ENCODE results near the gene PGGT1B. TPM values are rescaled to one million over a fixed set of nuclear protein-coding genes. Genes with fewer than 3 reads are reported as not detected.

The PGGT1B gene
- total RNA-seq, 1 experiment from 2014 or later: 59.7 TPM

GRCh38 chr5:115260248-115260647, 2.4 kb downstream of the PGGT1B start:
- WGBS (ENCODE audit: extremely low coverage, insufficient read length, low lambda C conversion rate): no CpG with 5 or more reads among the region's 2 CpGs
- peaks cover 7% of the 10 kb centered on the region for H3K23me2 ChIP-seq (ENCODE audit: insufficient read length, low read depth, low read length, poor library complexity, severe bottlenecking)
- no peaks in the 10 kb centered on the region for H3K9me3 ChIP-seq (ENCODE audit: control insufficient read depth, low read depth, low read length)
- no peak overlapping the region for H3K56ac ChIP-seq (ENCODE audit: insufficient read length, low read depth, low read length)
- H4K20me1 ChIP-seq (ENCODE audit: control insufficient read depth, insufficient read depth, insufficient read length): no peaks in the 10 kb centered on the region
- no peak for TF ChIP-seq CTCF (conservative IDR thresholded peaks at IDR 0.05)
- no peak overlapping the region for H2AFZ ChIP-seq (ENCODE audit: low read length)
- Mint-ChIP-seq H3K4me1 (peaks cover 19% of the 10 kb centered on the region in 2 experiments), H3K27ac (no peak overlapping the region), H3K36me3 (ENCODE audit: insufficient read depth in 1 of 3, low read depth in 3 of 3) (peaks cover 0 to 7% (median 0%) of the 10 kb centered on the region in 3 experiments; a peak in 2 of 7 replicates), H3K27me3 (ENCODE audit: low read depth) (no peaks in the 10 kb centered on the region; the same call in 1 of the 2 replicates), H3K4me3 (no peak overlapping the region), H3K9me3 (no peaks in the 10 kb centered on the region)
- H3K4ac ChIP-seq (ENCODE audit: low read depth, low read length): no peak overlapping the region
- H2BK12ac ChIP-seq (ENCODE audit: insufficient read length, low read depth, low read length): no peak overlapping the region
- H4K91ac ChIP-seq (ENCODE audit: insufficient read length, low read depth, low read length): no peak overlapping the region
- H3K79me2 ChIP-seq (ENCODE audit: insufficient read depth, low read length): peaks cover 14% of the 10 kb centered on the region; the same call in 1 of the 2 replicates
- no peaks in the 10 kb centered on the region for H3K79me1 ChIP-seq (ENCODE audit: insufficient read depth, low read depth, low read length, poor library complexity, severe bottlenecking)
- no peak overlapping the region for H3K23ac ChIP-seq (ENCODE audit: insufficient read length, low read depth, low read length)
- H2BK5ac ChIP-seq (ENCODE audit: insufficient read length, low read length): no peak overlapping the region
- H3K14ac ChIP-seq (ENCODE audit: insufficient read depth, low read length): no peak overlapping the region
- H2BK120ac ChIP-seq (ENCODE audit: low read depth, low read length, poor library complexity, severe bottlenecking): no peak overlapping the region
- no peak overlapping the region for H4K8ac ChIP-seq (replicated peaks; ENCODE audit: insufficient read length, low read depth, low read length)
- no peak overlapping the region for H3K9ac ChIP-seq (ENCODE audit: extremely low read depth, insufficient read length, low read length)
- no peak overlapping the region for H3K4me2 ChIP-seq (ENCODE audit: insufficient read depth, insufficient read length, low read length)
- no peak overlapping the region for H3K18ac ChIP-seq (ENCODE audit: insufficient read length, low read depth, low read length)
- no peak overlapping the region for H2BK15ac ChIP-seq (ENCODE audit: low read depth, low read length)
- no peak overlapping the region for H4K5ac ChIP-seq (ENCODE audit: insufficient read length, low read depth, low read length)
- no peak for DNase-seq
- no peak overlapping the region for H2BK20ac ChIP-seq (ENCODE audit: low read depth, low read length, poor library complexity, severe bottlenecking)
- no peaks in the 10 kb centered on the region for H3K27me3 ChIP-seq (ENCODE audit: insufficient read depth, low read length)
- no peak overlapping the region for H3K27ac ChIP-seq (ENCODE audit: insufficient read length, low read depth, low read length)
- no peak overlapping the region for H2AK5ac ChIP-seq (ENCODE audit: insufficient read length, low read length)
- H3K4me1 ChIP-seq (ENCODE audit: insufficient read depth, low read length): no peaks in the 10 kb centered on the region
- H3T11ph ChIP-seq (ENCODE audit: low read length): no peak overlapping the region
